ENCODE measurements around the gene DHRS3.

DNA sequence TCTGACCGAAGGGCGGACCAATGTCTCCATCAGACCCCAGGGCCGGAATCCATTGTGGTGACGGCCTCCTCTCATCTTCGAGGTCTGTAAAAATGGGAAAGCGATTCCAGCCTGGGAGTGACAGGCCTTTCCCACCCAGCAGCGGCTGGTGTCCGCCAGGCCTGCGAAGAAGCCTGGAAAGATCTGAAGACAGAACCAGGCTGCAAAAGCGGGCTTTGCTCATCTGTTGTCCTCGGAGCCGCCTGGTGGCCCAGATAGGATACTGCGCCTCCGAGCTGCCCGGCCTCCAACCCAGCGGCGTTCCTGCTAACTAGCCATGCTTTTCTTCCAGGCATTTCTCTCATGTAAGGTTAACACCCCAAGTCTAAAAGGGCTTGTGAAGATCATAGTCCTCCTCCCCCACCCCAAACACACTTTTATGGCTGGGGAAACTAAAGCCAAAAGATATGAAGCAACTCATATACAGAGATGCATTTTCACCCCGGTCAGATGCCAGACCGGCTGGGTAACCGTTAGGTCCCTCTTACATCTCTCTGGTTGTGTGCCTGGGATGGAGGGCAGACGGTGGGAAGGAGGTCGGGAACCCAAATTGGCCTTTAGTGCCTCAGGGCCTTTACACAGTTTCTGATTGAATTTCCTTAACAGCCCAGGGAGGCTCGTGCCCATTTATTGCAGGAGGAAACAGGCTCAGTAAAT lies 1.9 kb upstream of the DHRS3 start:
- TF ChIP-seq, protein P1, sequence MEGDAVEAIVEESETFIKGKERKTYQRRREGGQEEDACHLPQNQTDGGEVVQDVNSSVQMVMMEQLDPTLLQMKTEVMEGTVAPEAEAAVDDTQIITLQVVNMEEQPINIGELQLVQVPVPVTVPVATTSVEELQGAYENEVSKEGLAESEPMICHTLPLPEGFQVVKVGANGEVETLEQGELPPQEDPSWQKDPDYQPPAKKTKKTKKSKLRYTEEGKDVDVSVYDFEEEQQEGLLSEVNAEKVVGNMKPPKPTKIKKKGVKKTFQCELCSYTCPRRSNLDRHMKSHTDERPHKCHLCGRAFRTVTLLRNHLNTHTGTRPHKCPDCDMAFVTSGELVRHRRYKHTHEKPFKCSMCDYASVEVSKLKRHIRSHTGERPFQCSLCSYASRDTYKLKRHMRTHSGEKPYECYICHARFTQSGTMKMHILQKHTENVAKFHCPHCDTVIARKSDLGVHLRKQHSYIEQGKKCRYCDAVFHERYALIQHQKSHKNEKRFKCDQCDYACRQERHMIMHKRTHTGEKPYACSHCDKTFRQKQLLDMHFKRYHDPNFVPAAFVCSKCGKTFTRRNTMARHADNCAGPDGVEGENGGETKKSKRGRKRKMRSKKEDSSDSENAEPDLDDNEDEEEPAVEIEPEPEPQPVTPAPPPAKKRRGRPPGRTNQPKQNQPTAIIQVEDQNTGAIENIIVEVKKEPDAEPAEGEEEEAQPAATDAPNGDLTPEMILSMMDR (conservative IDR thresholded peaks at IDR 0.05 in 1 of 2, IDR thresholded peaks at IDR 0.05 in 1 of 2; ENCODE audit: low read depth in 1 of 2, low read length in 2 of 2): peak; percentile 95 to 96
- TF ChIP-seq EZH2 (IDR thresholded peaks at IDR 0.05; ENCODE audit: low read length, missing control alignments): no peak
